H9 (cell line): ENCODE results near the gene RYR1. TPM values are rescaled to one million over a fixed set of nuclear protein-coding genes. Genes with fewer than 3 reads are reported as not detected.

Experiments used
- DNase-seq: peaks from one replicate; pipeline ENCODE4 v3.0.0-alpha.2; 2017
- H2AFZ ChIP-seq: one replicate; pipeline ENCODE4 v1.6.1; 2013; ENCODE audit warnings: mild to moderate bottlenecking, low read length, control low read depth, moderate library complexity
- H2AK5ac ChIP-seq: 2 replicates; pipeline ENCODE4 v1.6.1; 2013; ENCODE audit warnings: low read length, control low read depth, mixed read lengths; ENCODE audit not compliant: insufficient read length
- H2BK120ac ChIP-seq: one replicate; pipeline ENCODE4 v1.6.1; 2013; ENCODE audit warnings: low read depth, mild to moderate bottlenecking, low read length, control low read depth, inconsistent platforms; ENCODE audit not compliant: poor library complexity, severe bottlenecking
- H2BK12ac ChIP-seq: 2 replicates; pipeline ENCODE4 v1.6.1; 2013; ENCODE audit warnings: low read length, control low read depth, mixed read lengths, low read depth; ENCODE audit not compliant: insufficient read length
- H2BK15ac ChIP-seq: 2 replicates; pipeline ENCODE4 v1.6.1; 2013; ENCODE audit warnings: low read depth, low read length, control low read depth
- H2BK20ac ChIP-seq: one replicate; pipeline ENCODE4 v1.6.1; 2013; ENCODE audit warnings: low read depth, mild to moderate bottlenecking, low read length, control low read depth, inconsistent platforms; ENCODE audit not compliant: poor library complexity, severe bottlenecking
- H2BK5ac ChIP-seq: 2 replicates; pipeline ENCODE4 v1.6.1; 2013; ENCODE audit warnings: low read length, control low read depth, mixed read lengths; ENCODE audit not compliant: insufficient read length
- H3K14ac ChIP-seq: 2 replicates; pipeline ENCODE4 v1.6.1; 2013; ENCODE audit warnings: low read length, control low read depth; ENCODE audit not compliant: insufficient read depth
- H3K18ac ChIP-seq: 2 replicates; pipeline ENCODE4 v1.6.1; 2013; ENCODE audit warnings: low read depth, mild to moderate bottlenecking, mixed read lengths, low read length, control low read depth; ENCODE audit not compliant: insufficient read length
- H3K23ac ChIP-seq: 2 replicates; pipeline ENCODE4 v1.6.1; 2013; ENCODE audit warnings: low read length, control low read depth, mixed read lengths, low read depth; ENCODE audit not compliant: insufficient read length
- H3K23me2 ChIP-seq: 2 replicates; pipeline ENCODE4 v1.6.1; 2013; ENCODE audit warnings: low read depth, mild to moderate bottlenecking, mixed read lengths, low read length, control low read depth; ENCODE audit not compliant: insufficient read length, poor library complexity, severe bottlenecking
- H3K27ac ChIP-seq: 2 replicates; pipeline ENCODE4 v1.5.1; 2013; ENCODE audit warnings: low read length, control low read depth, mixed read lengths, low read depth; ENCODE audit not compliant: insufficient read length
- H3K27me3 ChIP-seq: 2 replicates; pipeline ENCODE4 v1.6.1; 2013; ENCODE audit warnings: low read length, control low read depth, inconsistent platforms; ENCODE audit not compliant: insufficient read depth
- H3K4ac ChIP-seq: 2 replicates; pipeline ENCODE4 v1.6.1; 2013; ENCODE audit warnings: low read depth, mild to moderate bottlenecking, control low read depth, inconsistent platforms, low read length, moderate library complexity
- H3K4me1 ChIP-seq: 2 replicates; pipeline ENCODE4 v1.6.1; 2013; ENCODE audit warnings: low read length, control low read depth, inconsistent platforms; ENCODE audit not compliant: insufficient read depth
- H3K4me2 ChIP-seq: 2 replicates; pipeline ENCODE4 v1.6.1; 2013; ENCODE audit warnings: low read length, control low read depth, mixed read lengths; ENCODE audit not compliant: insufficient read length, insufficient read depth
- H3K56ac ChIP-seq: 2 replicates; pipeline ENCODE4 v1.6.1; 2013; ENCODE audit warnings: low read depth, mild to moderate bottlenecking, mixed read lengths, low read length, control low read depth; ENCODE audit not compliant: insufficient read length
- H3K79me1 ChIP-seq: 2 replicates; pipeline ENCODE4 v1.6.1; 2013; ENCODE audit warnings: low read depth, mild to moderate bottlenecking, moderate library complexity, low read length, control low read depth, inconsistent platforms; ENCODE audit not compliant: insufficient read depth, poor library complexity, severe bottlenecking
- H3K79me2 ChIP-seq: 2 replicates; pipeline ENCODE4 v1.6.1; 2013; ENCODE audit warnings: low read length, control low read depth, inconsistent platforms; ENCODE audit not compliant: insufficient read depth
- H3K9ac ChIP-seq: 2 replicates; pipeline ENCODE4 v1.6.1; 2013; ENCODE audit warnings: low read length, control low read depth, mixed read lengths; ENCODE audit not compliant: insufficient read length; ENCODE audit errors: extremely low read depth
- H3K9me3 ChIP-seq: one replicate; pipeline ENCODE4 v1.6.1; 2013; ENCODE audit warnings: low read depth, low read length, inconsistent platforms; ENCODE audit not compliant: control insufficient read depth
- H3T11ph ChIP-seq: one replicate; pipeline ENCODE4 v1.6.1; 2013; ENCODE audit warnings: mild to moderate bottlenecking, low read length, control low read depth, inconsistent platforms
- H4K20me1 ChIP-seq: one replicate; pipeline ENCODE4 v1.6.1; 2013; ENCODE audit not compliant: control insufficient read depth, insufficient read length, insufficient read depth
- H4K5ac ChIP-seq: 2 replicates; pipeline ENCODE4 v1.6.1; 2013; ENCODE audit warnings: low read depth, mild to moderate bottlenecking, mixed read lengths, low read length, control low read depth; ENCODE audit not compliant: insufficient read length
- H4K8ac ChIP-seq: replicated peaks from 2 replicates; pipeline ENCODE4 v1.6.1; 2013; ENCODE audit warnings: low read length, control low read depth, mixed read lengths, low read depth; ENCODE audit not compliant: insufficient read length
- H4K91ac ChIP-seq: 2 replicates; pipeline ENCODE4 v1.6.1; 2013; ENCODE audit warnings: low read depth, mild to moderate bottlenecking, moderate library complexity, mixed read lengths, low read length, control low read depth; ENCODE audit not compliant: insufficient read length
- H3K27ac Mint-ChIP-seq, 3 experiments: 2 replicates in 2 of 3; 3 replicates in 1 of 3; pipeline ENCODE4 v1.8.0; 2020 to 2021; ENCODE audit warnings: mixed read lengths in 3 of 3, mild to moderate bottlenecking in 1 of 3, moderate library complexity in 1 of 3
- H3K27me3 Mint-ChIP-seq: 2 replicates; pipeline ENCODE4 v1.8.0; 2021; ENCODE audit warnings: low read depth, mild to moderate bottlenecking, moderate library complexity, mixed read lengths
- H3K36me3 Mint-ChIP-seq, 3 experiments: 2 replicates in 2 of 3; 3 replicates in 1 of 3; pipeline ENCODE4 v1.8.0; 2020 to 2021; ENCODE audit warnings: low read depth in 3 of 3, mixed read lengths in 3 of 3; ENCODE audit not compliant: insufficient read depth in 1 of 3
- H3K4me1 Mint-ChIP-seq, 2 experiments: 2 replicates each; pipeline ENCODE4 v1.8.0; 2020; ENCODE audit warnings: mixed read lengths in 2 of 2
- H3K4me3 Mint-ChIP-seq, 2 experiments: 2 replicates in 1 of 2; 3 replicates in 1 of 2; pipeline ENCODE4 v1.8.0; 2020 to 2021; ENCODE audit warnings: mild to moderate bottlenecking in 2 of 2, mixed read lengths in 2 of 2, moderate library complexity in 1 of 2
- H3K9me3 Mint-ChIP-seq, 2 experiments: 2 replicates in 1 of 2; 3 replicates in 1 of 2; pipeline ENCODE4 v1.8.0; 2020; ENCODE audit warnings: mild to moderate bottlenecking in 2 of 2, mixed read lengths in 2 of 2, moderate library complexity in 1 of 2
- CTCF ChIP-seq: fragments of 200-600 bp; sonication (generic); conservative IDR thresholded peaks from 3 replicates; pipeline ENCODE4 v1.8.0; 2021; ENCODE audit warnings: antibody characterized with exemption, mild to moderate bottlenecking
- WGBS: extraction: QIAGEN DNeasy Blood & Tissue Kit; methylation state at CpG from one replicate; pipeline ENCODE4 v1.1.7; 2013; ENCODE audit warnings: missing lambda C conversion rate, low lambda C conversion rate, mixed read lengths; ENCODE audit not compliant: insufficient read length; ENCODE audit errors: extremely low coverage; 5-methylcytosine and 5-hydroxymethylcytosine counted together
- total RNA-seq: library from RNA; stranded (reverse); gene quantifications from 2 replicates; pipeline ENCODE4 v1.2.1, GENCODE V29; 2021

The RYR1 gene
- total RNA-seq, 1 experiment from 2014 or later = 8.9 TPM

DNA sequence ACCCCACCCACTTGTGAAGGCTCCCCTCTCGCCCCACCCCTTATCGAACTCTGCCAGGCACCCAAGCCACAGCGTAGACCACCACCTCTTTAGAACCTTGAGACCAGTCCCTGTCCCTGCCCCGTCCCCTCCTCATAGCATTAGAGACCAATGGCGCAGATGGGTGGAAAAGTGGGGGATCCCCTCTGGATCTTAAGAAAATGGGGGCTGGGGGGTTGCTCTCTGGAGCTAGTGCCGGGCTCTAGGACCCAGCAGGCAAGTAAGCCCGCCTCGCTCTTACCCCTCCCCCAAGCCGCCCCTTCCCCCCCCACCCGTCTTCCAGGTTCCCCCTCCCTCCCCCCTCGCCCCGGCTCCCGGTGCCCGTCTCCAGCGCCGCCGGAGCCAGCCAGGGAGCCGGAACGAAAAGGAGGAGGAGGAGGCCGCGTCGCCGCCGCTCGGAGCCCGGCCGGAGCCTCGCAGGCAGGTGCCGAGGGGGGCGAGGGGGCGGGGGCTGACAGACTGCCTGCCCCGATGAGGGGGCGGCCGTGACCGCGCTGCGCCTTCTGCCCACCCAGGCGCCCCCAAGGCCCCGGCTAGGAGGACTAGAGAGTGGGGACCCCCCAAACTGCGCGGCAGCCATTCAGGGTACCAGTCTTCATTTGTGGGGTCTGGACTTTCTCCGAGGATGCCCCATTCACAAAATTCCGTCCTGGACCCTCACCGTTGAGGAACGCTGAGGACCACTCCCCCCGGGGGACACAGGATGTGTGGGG is 45.0 kb upstream of the RYR1 start, which contains the start of gene SPRED3:
Gene SPRED3, plus strand, starts transcription at position 349 of the 752 bp plus-strand sequence. CDS start 1,606 bp downstream, outside the sequence.
- no peak within 1 kb of the TSS for H3K27ac ChIP-seq
- no peaks in the 10 kb centered on the region for H3K79me1 ChIP-seq
- DNase-seq = no peak
- no peaks in the 10 kb centered on the region; the same call in 1 of the 2 replicates for H3K79me2 ChIP-seq
- no peak within 1 kb of the TSS for H2BK15ac ChIP-seq
- H3K23me2 ChIP-seq = peaks cover 35% of the 10 kb centered on the region
- no peak within 1 kb of the TSS for H2BK5ac ChIP-seq
- no peaks in the 10 kb centered on the region for H3K27me3 ChIP-seq
- H4K5ac ChIP-seq = no peak within 1 kb of the TSS
- H3T11ph ChIP-seq = no peak within 1 kb of the TSS
- H4K20me1 ChIP-seq = no peaks in the 10 kb centered on the region
- no peak within 1 kb of the TSS for H2BK20ac ChIP-seq
- H2AFZ ChIP-seq = peak within 1 kb of the TSS; percentile 70
- no peak within 1 kb of the TSS for H2AK5ac ChIP-seq
- no peak for TF ChIP-seq CTCF
- Mint-ChIP-seq H3K27ac (peak within 1 kb of the TSS; percentile 85 to 97 (median 97)), H3K36me3 (peaks cover 16 to 34% (median 21%) of the 10 kb centered on the region in 3 experiments), H3K4me3 (peak within 1 kb of the TSS; percentile 83 to 95), H3K4me1 (peaks cover 39 to 51% of the 10 kb centered on the region in 2 experiments), H3K9me3 (no peaks in the 10 kb centered on the region), H3K27me3 (peaks cover 7% of the 10 kb centered on the region; the same call in 1 of the 2 replicates)
- no peak within 1 kb of the TSS for H2BK12ac ChIP-seq
- H3K56ac ChIP-seq = no peak within 1 kb of the TSS
- H2BK120ac ChIP-seq = peak within 1 kb of the TSS; percentile 15
- H3K4me2 ChIP-seq = peak within 1 kb of the TSS; percentile 88
- H3K23ac ChIP-seq = no peak within 1 kb of the TSS
- H3K9ac ChIP-seq = peak within 1 kb of the TSS; percentile 63
- no CpG with 5 or more reads among the region's 46 CpGs for WGBS
- peak within 1 kb of the TSS; percentile 64 for H3K18ac ChIP-seq
- no peak within 1 kb of the TSS for H3K4ac ChIP-seq
- no peaks in the 10 kb centered on the region for H3K9me3 ChIP-seq
- H3K4me1 ChIP-seq = no peaks in the 10 kb centered on the region; the same call in 1 of the 2 replicates
- H4K8ac ChIP-seq = no peak within 1 kb of the TSS
- H3K14ac ChIP-seq = peak within 1 kb of the TSS; percentile 77
- no peak within 1 kb of the TSS for H4K91ac ChIP-seq
